Breast epithelium (tissue), 3 donors: ENCODE data around the gene DMBT1.

ENCODE experiments used
- CTCF ChIP-seq, 3 donors: fragments of 450-650 bp; IDR thresholded peaks; one replicate each; pipeline ENCODE4 v1.5.1; 2016 to 2017; ENCODE audit warnings: antibody characterized with exemption in 3 of 3, mild to moderate bottlenecking in 3 of 3, moderate library complexity in 3 of 3
- POLR2A ChIP-seq: fragments of 450-650 bp; IDR thresholded peaks from one replicate; pipeline ENCODE4 v1.6.1; 2016; ENCODE audit warnings: antibody characterized with exemption, mild to moderate bottlenecking, moderate library complexity
- POLR2AphosphoS5 ChIP-seq, 3 donors: sonication (generic); formaldehyde crosslinking; IDR thresholded peaks; one replicate each; pipeline ENCODE4 v1.6.1; 2017; ENCODE audit warnings: antibody characterized with exemption in 3 of 3

GRCh38 chr10:122649903-122650302 lies 89.3 kb downstream of the DMBT1 start:
- no peak for TF ChIP-seq CTCF (IDR thresholded peaks at IDR 0.05)
- no peak for TF ChIP-seq POLR2AphosphoS5 (IDR thresholded peaks at IDR 0.05)
- no peak for TF ChIP-seq POLR2A
